NOMO-1 treated with dmso at 0.1 percent for 144 hours (cell line): ENCODE results near the gene PPP6R1.

Experiments used
- DNase-seq: peaks from one replicate; lab custom pipeline; 2025; ENCODE audit not compliant: unreplicated experiment; lab: John Stamatoyannopoulos, UW

PPP6R1 gene

GRCh38 chr19:55259540-55260210 lies 858 bp upstream of the PPP6R1 start:
- DNase-seq: no peak

- no peak for DNase-seq
Observed at GRCh38 chr19:55258476-55258827, 365 bp downstream of the PPP6R1 start.

- no peak for DNase-seq
Observed at GRCh38 chr19:55257461-55258420, 1.1 kb downstream of the PPP6R1 start.

- DNase-seq: no peak
Observed at GRCh38 chr19:55256562-55257460, 2.0 kb downstream of the PPP6R1 start.

GRCh38 chr19:55255618-55256423 lies 3.0 kb downstream of the PPP6R1 start:
- no peak for DNase-seq

- no peak for DNase-seq
Observed at GRCh38 chr19:55254625-55254977, 4.2 kb downstream of the PPP6R1 start.

GRCh38 chr19:55253842-55254624 lies 4.8 kb downstream of the PPP6R1 start:
- DNase-seq: peak; percentile 83

- DNase-seq: no peak
Observed at GRCh38 chr19:55252760-55253663, 5.8 kb downstream of the PPP6R1 start.

GRCh38 chr19:55251341-55252081 lies 7.3 kb downstream of the PPP6R1 start:
- DNase-seq: no peak

- DNase-seq: no peak
Observed at GRCh38 chr19:55250262-55251036, 8.4 kb downstream of the PPP6R1 start.

GRCh38 chr19:55249841-55250240 lies 9.0 kb downstream of the PPP6R1 start:
- DNase-seq: no peak

- DNase-seq: no peak
Observed at GRCh38 chr19:55248704-55249103, 10.1 kb downstream of the PPP6R1 start.

- no peak for DNase-seq
Observed at GRCh38 chr19:55248166-55248675, 10.6 kb downstream of the PPP6R1 start.

GRCh38 chr19:55247621-55248099 lies 11.2 kb downstream of the PPP6R1 start:
- no peak for DNase-seq

GRCh38 chr19:55246462-55247451 lies 12.1 kb downstream of the PPP6R1 start:
- no peak for DNase-seq
